HepG2 (cell line): ENCODE data around the gene SRRM2. TPM values are rescaled to one million over a fixed set of nuclear protein-coding genes. Genes with fewer than 3 reads are reported as not detected.

Experiments
- ATAC-seq: fragments of 200-7000 bp; cut with Tn5 transposase; 3 replicates; pipeline ENCODE4 v1.9.1; 2020; ENCODE audit warnings: mild to moderate bottlenecking, moderate library complexity
- BruUV-seq: library from RNA; stranded (reverse); fragments of 400-500 nt; replicated peaks from 2 replicates; lab custom pipeline; 2021; lab: Mats Ljungman, UMichigan
- CTCF ChIA-PET: fragments of 300-600 bp; formaldehyde crosslinking; extraction: SDS; loops from one replicate; lab custom pipeline; 2021; ENCODE audit warnings: low total read pairs, inconsistent platforms, low intra/inter-chr PET ratio; lab: Yijun Ruan, JAX
- POLR2A ChIA-PET: fragments of 350-600 bp; sonication (Branson Sonifier 250); formaldehyde crosslinking; loops from one replicate; lab custom pipeline; 2020; ENCODE audit warnings: antibody characterized with exemption, inconsistent platforms; lab: Yijun Ruan, JAX
- DNase-seq: peaks from one replicate; pipeline ENCODE4 v3.0.0-alpha.2; 2015; ENCODE audit warnings: low spot score
- FAIRE-seq: peaks from 3 replicates; lab custom pipeline; 2011; peaks lifted over from hg19 to GRCh38; lab: Jason Lieb, UNC
- H2AFZ ChIP-seq: one replicate; pipeline ENCODE4 v1.6.1; 2011; ENCODE audit warnings: low read length, inconsistent platforms
- H3K27ac ChIP-seq: fragments of 300-600 bp; 3 replicates; pipeline ENCODE4 v1.8.0; 2011; ENCODE audit warnings: mixed run types, mild to moderate bottlenecking, mixed read lengths, low read length, inconsistent platforms; ENCODE audit not compliant: insufficient read depth; ENCODE audit errors: extremely low read length
- H3K27me3 ChIP-seq, 2 experiments: fragments of 200-600 bp in 1 of 2; 2 replicates in 1 of 2; 3 replicates in 1 of 2; pipeline versions ENCODE4 v1.6.0 to v1.8.0; 2011; ENCODE audit warnings: low read length in 2 of 2, mild to moderate bottlenecking in 2 of 2, moderate library complexity in 2 of 2, inconsistent platforms in 1 of 2; ENCODE audit not compliant: insufficient read depth in 2 of 2, control insufficient read depth in 1 of 2
- H3K36me3 ChIP-seq, 2 experiments: fragments of 200-600 bp in 1 of 2; replicated peaks in 1 of 2; 2 replicates in 1 of 2; 3 replicates in 1 of 2; pipeline versions ENCODE4 v1.5.1 to v1.8.0; 2011; ENCODE audit warnings: low read length in 2 of 2, inconsistent platforms in 1 of 2; ENCODE audit not compliant: insufficient read depth in 2 of 2, control insufficient read depth in 1 of 2
- H3K4me1 ChIP-seq: 2 replicates; pipeline ENCODE4 v1.5.1; 2012; ENCODE audit warnings: low read length, inconsistent platforms; ENCODE audit not compliant: insufficient read depth
- H3K4me2 ChIP-seq: 2 replicates; pipeline ENCODE4 v1.6.0; 2011; ENCODE audit warnings: low read depth, low read length, inconsistent platforms
- H3K4me3 ChIP-seq, 3 experiments: fragments of 200-600 bp in 1 of 3; sonication (generic), shearing (Covaris generic) in 1 of 3; replicated peaks in 1 of 3; 2 replicates each; pipeline ENCODE4 v1.5.1; 2011 to 2016; ENCODE audit warnings: low read length in 3 of 3, inconsistent platforms in 2 of 3, low read depth in 2 of 3, mild to moderate bottlenecking in 2 of 3, control low read depth in 1 of 3, mixed read lengths in 1 of 3; ENCODE audit not compliant: insufficient read depth in 1 of 3
- H3K79me2 ChIP-seq: one replicate; pipeline ENCODE4 v1.6.1; 2011; ENCODE audit warnings: low read length, inconsistent platforms; ENCODE audit not compliant: insufficient read depth
- H3K9ac ChIP-seq: 2 replicates; pipeline ENCODE4 v1.6.0; 2011; ENCODE audit warnings: mild to moderate bottlenecking, low read depth, low read length, inconsistent platforms; ENCODE audit not compliant: insufficient read depth
- H3K9me3 ChIP-seq: 2 replicates; pipeline ENCODE4 v1.5.1; 2012; ENCODE audit warnings: mild to moderate bottlenecking, low read length
- H4K20me1 ChIP-seq: 2 replicates; pipeline ENCODE4 v1.6.0; 2011; ENCODE audit warnings: inconsistent platforms, mild to moderate bottlenecking, low read length, moderate library complexity; ENCODE audit not compliant: insufficient read depth
- ARID2 ChIP-seq: sonication (generic); formaldehyde crosslinking; IDR thresholded peaks from 2 replicates; pipeline ENCODE4 v1.8.1; 2022; ENCODE audit warnings: mild to moderate bottlenecking, missing genetic modification reagents, borderline replicate concordance
- ATM ChIP-seq: fragments of 450-650 bp; IDR thresholded peaks from 2 replicates; pipeline ENCODE4 v1.7.1; 2017; ENCODE audit warnings: mild to moderate bottlenecking, borderline replicate concordance
- BORCS8-MEF2B ChIP-seq: sonication (generic); formaldehyde crosslinking; IDR thresholded peaks from 2 replicates; pipeline ENCODE4 v1.8.0; 2022; ENCODE audit warnings: mild to moderate bottlenecking, missing genetic modification reagents
- CEBPB ChIP-seq: IDR thresholded peaks from 2 replicates; pipeline ENCODE4 v1.6.1; 2011; ENCODE audit warnings: low read depth, low read length, improper control_type of control experiment, borderline replicate concordance
- ELF1 ChIP-seq: sonication (generic); formaldehyde crosslinking; IDR thresholded peaks from 2 replicates; pipeline ENCODE4 v1.4.0; 2020; ENCODE audit warnings: missing genetic modification reagents
- FOSL2 ChIP-seq: sonication (generic); formaldehyde crosslinking; IDR thresholded peaks from 2 replicates; pipeline ENCODE4 v1.4.0; 2020; ENCODE audit warnings: missing genetic modification reagents
- FOXA1 ChIP-seq, 2 experiments: fragments of 450-650 bp in 1 of 2; sonication (generic) in 1 of 2; formaldehyde crosslinking in 1 of 2; IDR thresholded peaks; 2 replicates each; pipeline versions ENCODE4 v1.4.0 to v1.6.1; 2016 to 2020; ENCODE audit warnings: missing genetic modification reagents in 1 of 2
- FOXA3 ChIP-seq: IDR thresholded peaks from 2 replicates; pipeline ENCODE4 v1.6.1; 2016; ENCODE audit warnings: missing genetic modification reagents, missing compliant biosample characterization
- FOXC1 ChIP-seq: sonication (generic); formaldehyde crosslinking; IDR thresholded peaks from 2 replicates; pipeline ENCODE4 v1.8.0; 2022; ENCODE audit warnings: mild to moderate bottlenecking, missing genetic modification reagents, borderline replicate concordance
- JUND ChIP-seq: sonication (generic); formaldehyde crosslinking; IDR thresholded peaks from 2 replicates; pipeline ENCODE4 v1.8.0; 2022; ENCODE audit warnings: mild to moderate bottlenecking, missing genetic modification reagents
- RBM22 ChIP-seq: fragments of 200-400 bp; formaldehyde crosslinking; optimal IDR thresholded peaks from 2 replicates; pipeline ENCODE3; 2017; ENCODE audit warnings: mild to moderate bottlenecking, low read length, moderate library complexity
- TEF ChIP-seq: sonication (generic); formaldehyde crosslinking; IDR thresholded peaks from 2 replicates; pipeline ENCODE4 v1.5.0; 2020; ENCODE audit warnings: missing genetic modification reagents
- U2AF2 ChIP-seq: fragments of 200-400 bp; formaldehyde crosslinking; IDR thresholded peaks from 2 replicates; pipeline ENCODE4 v1.6.1; 2017; ENCODE audit warnings: low read depth, mild to moderate bottlenecking, low read length
- ZBTB42 ChIP-seq: sonication (generic); formaldehyde crosslinking; IDR thresholded peaks from 2 replicates; pipeline ENCODE4 v1.5.0; 2020; ENCODE audit warnings: mild to moderate bottlenecking, missing genetic modification reagents
- ZBTB8A ChIP-seq: sonication (generic); formaldehyde crosslinking; IDR thresholded peaks from 2 replicates; pipeline ENCODE4 v1.4.0; 2020; ENCODE audit warnings: mild to moderate bottlenecking, low read depth, missing genetic modification reagents, borderline replicate concordance
- ZNF253 ChIP-seq: sonication (generic); formaldehyde crosslinking; IDR thresholded peaks from 2 replicates; pipeline ENCODE4 v1.8.0; 2022; ENCODE audit warnings: mild to moderate bottlenecking, missing genetic modification reagents, borderline replicate concordance
- ZNF275 ChIP-seq: sonication (generic); formaldehyde crosslinking; IDR thresholded peaks from 2 replicates; pipeline ENCODE4 v1.8.0; 2022; ENCODE audit warnings: missing genetic modification reagents, mild to moderate bottlenecking, inconsistent platforms, borderline replicate concordance
- ZNF512 ChIP-seq: sonication (generic); formaldehyde crosslinking; IDR thresholded peaks from 2 replicates; pipeline ENCODE4 v1.4.0; 2020; ENCODE audit warnings: mild to moderate bottlenecking, missing genetic modification reagents
- ZNF740 ChIP-seq: sonication (generic); formaldehyde crosslinking; IDR thresholded peaks from 2 replicates; pipeline ENCODE4 v1.4.0; 2020; ENCODE audit warnings: missing genetic modification reagents
- ZNF773 ChIP-seq: sonication (generic); formaldehyde crosslinking; IDR thresholded peaks from 2 replicates; pipeline ENCODE4 v1.4.0; 2020; ENCODE audit warnings: missing genetic modification reagents, borderline replicate concordance
- WGBS: methylation state at CpG from one replicate; pipeline ENCODE4 v1.1.6; 2017; ENCODE audit warnings: low lambda C conversion rate; 5-methylcytosine and 5-hydroxymethylcytosine counted together
- in situ Hi-C: cut with HindIII; loops from 2 replicates; pipeline ENCODE4 v1.10.0; 2017; ENCODE audit warnings: low pct_unique_long_range_greater_than_20kb; ENCODE audit not compliant: extremely low pct_ligation_motif_present
- intact Hi-C: fragments of 100-400 bp; cut with micrococcal nuclease; formaldehyde crosslinking; loops from one replicate; pipeline ENCODE4 v1.10.0; 2022; ENCODE audit not compliant: unreplicated experiment
- polyA plus RNA-seq, 8 experiments: library from polyadenylated mRNA; depleted of rRNA in 3 of 8; stranded (reverse) in 7 of 8; unstranded in 1 of 8; fragments of >200 nt; fragmentation: Illumina TruSeq in 4 of 8; extraction: Trizol in 4 of 8; gene quantifications; 2 replicates each; pipeline versions ENCODE4 v1.2.1 to v1.2.3, GENCODE V29; 2011 to 2016; ENCODE audit warnings: low read depth in 4 of 8, missing spikeins in 1 of 8, mixed read lengths in 1 of 8; ENCODE audit not compliant: insufficient read depth in 1 of 8
- total RNA-seq, 5 experiments: library from RNA; depleted of rRNA; stranded (reverse); fragments of >200 nt; fragmentation: Illumina TruSeq; extraction: Trizol; gene quantifications; 2 replicates each; pipeline ENCODE4 v1.2.3, GENCODE V29; 2016; ENCODE audit warnings: low read depth in 1 of 5

Gene SRRM2
- total and polyA plus RNA-seq, 2 of the 13 experiments (the other 11 are each of a cell fraction or from before 2014, with no cell fraction given), result 50.4 to 112 TPM

- H2AFZ ChIP-seq, result no peak overlapping the region
- no peak overlapping the region for H3K27ac ChIP-seq
- H3K4me1 ChIP-seq, result peaks cover 19% of the 10 kb centered on the region
- DNase-seq, result peak; percentile 48
- no peaks in the 10 kb centered on the region for H4K20me1 ChIP-seq
- no TSS peak for BruUV-seq
- intact Hi-C loops, result no loop called here
- no peaks in the 10 kb centered on the region for H3K79me2 ChIP-seq
- ATAC-seq, result peak; percentile 63
- H3K9ac ChIP-seq, result no peak overlapping the region
- no peak for FAIRE-seq
- ChIA-PET CTCF (no interaction called here), POLR2A (interaction anchor here (1.2 kb wide), 1 partner anchor 30 kb away, joined by 3 read pairs; the partner anchor contains the start of gene ZG16B)
- no peak overlapping the region for H3K4me2 ChIP-seq
- H3K27me3 ChIP-seq, result peaks cover 0 to 20% of the 10 kb centered on the region in 2 experiments; a peak in 1 of 5 replicates
- peaks cover 4% of the 10 kb centered on the region; the same call in 1 of the 2 replicates for H3K9me3 ChIP-seq
- 0% methylated on average over 1 of the region's 1 CpG for WGBS
- no peak overlapping the region for H3K4me3 ChIP-seq
- in situ Hi-C loops, result no loop called here
- H3K36me3 ChIP-seq, result no peaks in the 10 kb centered on the region
- TF ChIP-seq ZNF512 (CRISPR knock-in tag), result no peak
- TF ChIP-seq FOXA1 (IDR thresholded peaks at IDR 0.05), result no peak
- peak; percentile 65 for TF ChIP-seq FOXA1 (CRISPR knock-in tag; IDR thresholded peaks at IDR 0.05)
- no peak for TF ChIP-seq ZNF275 (CRISPR knock-in tag)
- no peak for TF ChIP-seq TEF (CRISPR knock-in tag)
- no peak for TF ChIP-seq ATM
- peak; percentile 47; the same call in 1 of the 2 replicates for TF ChIP-seq FOXA3
- no peak for TF ChIP-seq FOXC1 (CRISPR knock-in tag)
- no peak for TF ChIP-seq ZNF740 (CRISPR knock-in tag)
- no peak for TF ChIP-seq ZNF773 (CRISPR knock-in tag)
- no peak for TF ChIP-seq BORCS8-MEF2B (CRISPR knock-in tag)
- no peak for TF ChIP-seq RBM22
- no peak for TF ChIP-seq ARID2
- TF ChIP-seq U2AF2, result no peak
- peak; percentile 69; the same call in 1 of the 2 replicates for TF ChIP-seq CEBPB
- TF ChIP-seq ELF1 (CRISPR knock-in tag), result no peak
- 0 out of 2 replicates have a peak, but pooled peaks have one; percentile 19 for TF ChIP-seq FOSL2 (CRISPR knock-in tag)
- TF ChIP-seq ZNF253 (CRISPR knock-in tag), result no peak
- TF ChIP-seq JUND (CRISPR knock-in tag), result no peak
- TF ChIP-seq ZBTB8A (CRISPR knock-in tag), result no peak
- no peak for TF ChIP-seq ZBTB42 (CRISPR knock-in tag)
Measured at GRCh38 chr16:2799859-2800226, 47.4 kb downstream of the SRRM2 start.
